Measurements from ENCODE around the gene NUP107.

DNA sequence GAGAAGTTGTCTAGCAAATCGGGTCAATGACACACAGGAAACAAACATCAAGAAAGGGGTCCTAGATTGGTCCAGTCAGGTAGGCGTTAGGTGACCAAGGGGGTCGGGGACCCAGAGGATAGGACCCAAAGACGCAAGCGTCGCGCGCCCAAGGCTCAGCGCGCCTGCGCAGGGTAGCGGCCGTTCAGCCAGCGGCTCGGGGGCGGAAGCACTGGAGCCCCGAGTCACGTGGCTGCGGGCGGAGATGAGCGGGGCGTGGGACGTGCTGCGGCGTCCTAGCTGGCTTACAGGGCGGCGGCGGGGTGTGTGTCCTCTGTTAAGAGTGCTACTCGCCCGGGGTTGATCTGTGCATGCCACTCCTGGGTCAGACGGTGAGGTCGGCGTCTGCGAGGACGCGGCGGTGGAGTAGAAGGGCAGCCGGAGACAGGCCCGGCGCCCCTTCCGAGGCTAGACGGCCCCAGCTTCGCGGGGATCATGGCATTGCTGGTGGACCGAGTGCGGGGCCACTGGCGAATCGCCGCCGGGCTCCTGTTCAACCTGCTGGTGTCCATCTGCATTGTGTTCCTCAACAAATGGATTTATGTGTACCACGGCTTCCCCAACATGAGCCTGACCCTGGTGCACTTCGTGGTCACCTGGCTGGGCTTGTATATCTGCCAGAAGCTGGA lies 59.3 kb downstream of the NUP107 start, which contains the start of gene SLC35E3:
- TF ChIP-seq CTCF (conservative IDR thresholded peaks at IDR 0.05; ENCODE audit: low read depth, low read length) (no peak), EZH2phosphoT487 (IDR thresholded peaks at IDR 0.05; ENCODE audit: borderline replicate concordance, low read length) (no peak), EZH2 (IDR thresholded peaks at IDR 0.05; ENCODE audit: low read length, unreplicated experiment) (no peak)

Measured in PC-3 (cell line).